ENCODE measurements around the gene CDR2L. TPM values are rescaled to one million over a fixed set of nuclear protein-coding genes. Genes with fewer than 3 reads are reported as not detected.

CDR2L gene
- total and polyA plus RNA-seq, 4 donors, result 8.5 to 19.0 (median 11.2) TPM

- Histone ChIP-seq H3K36me3 (ENCODE audit: control insufficient read depth in 4 of 4, insufficient read depth in 4 of 4, low read length in 4 of 4) (peaks cover 4 to 24% (median 8%) of the 10 kb centered on the region in 4 donors), H3K27ac (ENCODE audit: low read depth in 1 of 2, low read length in 1 of 2) (no peak overlapping the region), H3K9ac (ENCODE audit: insufficient read depth in 1 of 2, low read length in 2 of 2) (no peak overlapping the region), H3K27me3 (ENCODE audit: control insufficient read depth in 3 of 3, insufficient read depth in 3 of 3, low read length in 2 of 3) (no peaks in the 10 kb centered on the region), H3K9me3 (ENCODE audit: control insufficient read depth in 4 of 4, insufficient read depth in 3 of 4, low read length in 3 of 4) (no peaks in the 10 kb centered on the region), H3K4me1 (ENCODE audit: control insufficient read depth in 5 of 5, insufficient read depth in 5 of 5, low read length in 5 of 5) (no peaks in the 10 kb centered on the region), H3K4me3 (no peak overlapping the region)
- DNase-seq (no peak), ATAC-seq (ENCODE audit: insufficient read depth, low FRiP score) (no peak)
- TF ChIP-seq CTCF (IDR thresholded peaks at IDR 0.05; ENCODE audit: control extremely low read depth, extremely low read depth), result no peak
- WGBS, 2 donors, result 83% methylated on average over 4 of the region's 4 CpGs
These were observed 12.1 kb downstream of the CDR2L start for GRCh38 chr17:74999523-74999922.

GRCh38 chr17:75001915-75002843, 14.7 kb downstream of the CDR2L start:
- TF ChIP-seq CTCF (IDR thresholded peaks at IDR 0.05; ENCODE audit: control extremely low read depth, extremely low read depth), result no peak
- DNase-seq (no peak), ATAC-seq (ENCODE audit: insufficient read depth, low FRiP score) (no peak)
- H3K4me3 ChIP-seq, result no peak overlapping the region
- no peaks in the 10 kb centered on the region for H3K4me1 ChIP-seq (ENCODE audit: control insufficient read depth in 5 of 5, insufficient read depth in 5 of 5, low read length in 5 of 5)
- WGBS, 2 donors, result 85 to 92% methylated on average over 15 of the region's 15 CpGs
- H3K27ac ChIP-seq (ENCODE audit: low read depth in 1 of 2, low read length in 1 of 2), result no peak overlapping the region
- no peak overlapping the region for H3K9ac ChIP-seq (ENCODE audit: insufficient read depth in 1 of 2, low read length in 2 of 2)
- peaks cover 4 to 29% (median 8%) of the 10 kb centered on the region in 4 donors for H3K36me3 ChIP-seq (ENCODE audit: control insufficient read depth in 4 of 4, insufficient read depth in 4 of 4, low read length in 4 of 4)
- H3K27me3 ChIP-seq (ENCODE audit: control insufficient read depth in 3 of 3, insufficient read depth in 3 of 3, low read length in 2 of 3), result no peaks in the 10 kb centered on the region
- H3K9me3 ChIP-seq (ENCODE audit: control insufficient read depth in 4 of 4, insufficient read depth in 3 of 4, low read length in 3 of 4), result no peaks in the 10 kb centered on the region

- 91 to 95% methylated on average over 75 to 76 of the region's 76 CpGs for WGBS, 2 donors
- no peaks in the 10 kb centered on the region for H3K9me3 ChIP-seq (ENCODE audit: control insufficient read depth in 4 of 4, insufficient read depth in 3 of 4, low read length in 3 of 4)
- DNase-seq (no peak), ATAC-seq (ENCODE audit: insufficient read depth, low FRiP score) (no peak)
- peaks cover 4 to 29% (median 8%) of the 10 kb centered on the region in 4 donors for H3K36me3 ChIP-seq (ENCODE audit: control insufficient read depth in 4 of 4, insufficient read depth in 4 of 4, low read length in 4 of 4)
- H3K4me1 ChIP-seq (ENCODE audit: control insufficient read depth in 5 of 5, insufficient read depth in 5 of 5, low read length in 5 of 5), result no peaks in the 10 kb centered on the region
- H3K27me3 ChIP-seq (ENCODE audit: control insufficient read depth in 3 of 3, insufficient read depth in 3 of 3, low read length in 2 of 3), result no peaks in the 10 kb centered on the region
- H3K4me3 ChIP-seq, result no peak overlapping the region
- H3K9ac ChIP-seq (ENCODE audit: insufficient read depth in 1 of 2, low read length in 2 of 2), result no peak overlapping the region
- no peak for TF ChIP-seq CTCF (IDR thresholded peaks at IDR 0.05; ENCODE audit: control extremely low read depth, extremely low read depth)
- no peak overlapping the region for H3K27ac ChIP-seq (ENCODE audit: low read depth in 1 of 2, low read length in 1 of 2)
These were observed 15.9 kb downstream of the CDR2L start for GRCh38 chr17:75003070-75003956.

Measured in lung (tissue), 12 donors.